NCI-H748 treated with DMSO at 0.1 percent for 48 hours (cell line): ENCODE measurements around the gene YEATS4.

Source experiments
- DNase-seq: peaks from one replicate; lab custom pipeline; 2025; lab: John Stamatoyannopoulos, UW

Gene YEATS4

DNA sequence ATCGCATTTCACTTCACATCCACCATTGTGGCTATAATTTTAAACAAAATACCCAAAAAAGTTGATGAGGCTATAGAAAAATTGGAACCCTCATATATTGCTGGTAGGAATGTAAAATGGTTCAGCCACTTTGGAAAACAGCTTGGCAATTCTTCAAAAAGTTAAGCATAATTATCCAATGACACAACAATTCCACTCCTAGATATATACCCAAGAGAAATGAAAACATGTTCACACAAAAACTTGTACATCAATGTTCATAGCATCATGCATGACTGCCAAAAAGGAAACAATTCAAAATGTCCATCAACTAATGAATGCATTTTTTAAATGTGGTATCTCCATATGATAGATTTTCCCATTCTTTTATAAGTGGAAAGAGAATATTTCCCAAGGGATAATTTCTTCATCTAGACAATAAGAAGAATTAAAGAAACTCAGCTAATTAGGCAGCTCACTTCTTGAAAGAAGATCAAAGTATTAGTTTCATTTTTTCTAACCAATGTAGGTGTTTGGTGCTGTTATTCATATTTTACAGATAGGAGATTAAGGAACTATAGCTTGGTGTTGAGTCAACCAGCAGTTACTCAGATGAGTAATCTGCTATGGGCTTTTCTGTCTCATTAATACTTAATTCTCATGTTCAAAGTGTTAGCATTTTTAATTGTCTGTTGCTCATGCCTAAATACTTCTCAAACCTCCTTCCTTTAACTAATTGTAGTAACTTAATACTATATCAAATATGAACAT, 32.8 kb downstream of the YEATS4 start:
- DNase-seq: no peak

GRCh38 chr12:69396041-69396440, 36.5 kb downstream of the YEATS4 start:
- no peak for DNase-seq

- no peak for DNase-seq
Measured at GRCh38 chr12:69396963-69397362, 37.4 kb downstream of the YEATS4 start.

DNA sequence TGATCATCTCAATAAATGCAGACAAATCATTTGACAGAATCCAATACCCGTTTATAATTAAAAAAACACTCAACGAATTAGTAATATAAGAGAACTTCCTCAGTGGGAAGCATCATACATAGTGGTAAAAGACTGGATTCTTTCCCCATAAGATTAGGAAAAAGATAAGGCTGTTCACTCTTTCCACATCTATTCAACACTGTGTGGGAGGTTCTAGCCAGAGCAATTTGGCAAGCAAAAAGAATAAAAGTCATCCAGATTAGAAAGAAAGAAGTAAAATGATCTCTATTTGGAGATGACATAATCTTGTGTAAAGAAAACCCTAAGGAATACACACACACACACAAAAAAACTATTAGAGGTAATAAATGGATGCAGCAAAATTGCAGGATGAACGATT, 38.4 kb downstream of the YEATS4 start:
- DNase-seq: no peak

DNA sequence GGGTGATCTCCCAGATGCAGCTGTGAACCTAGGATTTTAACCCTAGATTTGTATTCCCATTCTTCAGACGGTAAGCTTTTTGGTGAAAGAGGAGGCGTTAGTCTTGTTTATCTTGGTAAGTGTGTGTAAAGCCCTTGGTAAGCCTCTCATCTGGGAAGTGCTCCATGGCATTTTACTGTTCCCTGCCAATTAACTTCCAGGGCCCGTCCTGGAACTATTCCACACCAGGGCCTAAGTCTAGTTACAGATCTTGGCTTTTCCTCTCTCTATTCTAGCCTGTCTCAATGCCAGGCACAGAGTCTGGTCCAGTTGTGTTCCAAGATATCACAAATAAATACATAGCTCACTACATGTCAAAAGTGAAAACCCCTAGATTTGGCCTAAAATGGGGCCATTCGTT, 42.4 kb downstream of the YEATS4 start:
- no peak for DNase-seq

GRCh38 chr12:69404851-69405565, 45.5 kb downstream of the YEATS4 start:
- no peak for DNase-seq

GRCh38 chr12:69405566-69405865, 46.0 kb downstream of the YEATS4 start:
- no peak for DNase-seq

DNA sequence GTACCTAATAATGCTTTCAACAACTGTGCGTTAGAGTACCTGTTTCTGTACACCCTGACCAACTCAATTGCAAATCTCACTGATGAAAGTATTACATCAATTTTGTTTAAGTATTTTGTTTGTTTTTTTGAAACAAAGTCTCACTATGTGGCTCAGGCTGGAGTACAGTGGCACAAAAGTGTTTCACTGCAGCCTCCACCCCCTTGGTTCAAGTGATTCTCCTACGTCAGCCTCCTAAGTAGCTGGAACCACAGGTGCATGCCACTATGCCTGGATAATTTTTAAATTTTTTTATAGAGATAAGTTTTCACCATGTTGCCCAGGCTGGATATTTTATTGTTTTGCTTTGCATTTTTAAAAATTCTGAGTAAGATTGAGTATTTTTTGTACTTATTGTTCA, 46.7 kb downstream of the YEATS4 start:
- DNase-seq: no peak

- no peak for DNase-seq
Measured at GRCh38 chr12:69410571-69410970, 51.0 kb downstream of the YEATS4 start.

DNA sequence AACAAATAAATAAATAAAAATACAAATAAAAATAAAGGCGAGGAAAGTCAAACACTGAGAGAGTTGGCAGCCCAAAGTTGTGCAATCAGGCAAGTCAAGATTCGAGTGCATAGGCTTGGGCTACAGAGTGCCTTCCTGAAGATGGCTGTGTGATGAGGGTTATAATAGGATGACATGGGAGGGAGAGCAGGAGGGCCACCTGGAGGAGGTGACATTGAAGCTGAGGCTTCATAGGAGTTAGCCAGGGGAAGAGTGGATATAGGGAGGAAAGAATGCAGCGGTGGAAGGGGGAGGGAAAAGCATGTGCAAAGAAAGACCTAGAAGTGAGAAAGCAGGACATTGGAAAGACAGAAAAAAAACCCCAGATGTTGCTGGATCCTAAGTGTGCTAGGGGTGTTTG, 53.1 kb downstream of the YEATS4 start:
- DNase-seq: no peak

DNA sequence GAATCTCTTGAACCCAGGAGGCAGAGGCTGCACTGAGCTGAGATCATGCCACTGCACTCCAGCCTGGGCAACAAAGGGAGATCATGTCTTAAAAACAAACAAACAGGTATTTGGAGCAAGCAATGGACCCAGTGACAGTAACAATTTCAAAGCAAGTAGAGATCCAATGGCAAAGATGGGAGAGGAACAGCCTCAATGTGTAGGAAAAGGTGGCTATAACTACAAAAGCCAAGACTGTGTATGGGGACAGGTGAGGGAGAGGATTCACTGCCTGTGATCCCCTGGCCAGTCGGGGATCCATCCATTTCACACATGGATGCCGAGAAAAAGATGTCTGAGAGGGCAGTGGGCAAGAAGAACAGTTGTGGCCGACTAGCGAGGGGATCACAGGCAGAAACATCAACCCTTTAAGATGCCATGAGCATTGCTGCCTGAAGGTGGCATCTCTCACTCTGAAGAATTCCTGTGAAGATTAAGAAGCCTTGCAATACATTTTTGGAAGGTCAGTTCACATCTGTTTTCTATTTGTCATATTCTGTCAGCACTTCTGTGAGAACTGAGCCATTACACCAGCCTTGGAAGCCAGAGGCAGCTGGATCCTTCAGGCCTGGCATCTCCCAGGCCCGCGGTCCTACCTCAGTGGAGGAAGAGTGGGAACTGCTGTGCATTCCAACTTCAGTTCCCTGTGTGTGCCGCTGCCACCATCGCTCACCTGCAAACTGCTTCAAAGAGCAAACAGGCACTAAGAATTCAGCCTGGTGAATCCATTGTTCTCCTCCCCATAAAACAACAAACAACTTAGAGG, 56.1 kb downstream of the YEATS4 start:
- DNase-seq: no peak

GRCh38 chr12:69417231-69417630, 57.7 kb downstream of the YEATS4 start:
- no peak for DNase-seq

- DNase-seq: no peak
Measured at GRCh38 chr12:69417741-69418167, 58.2 kb downstream of the YEATS4 start.

DNA sequence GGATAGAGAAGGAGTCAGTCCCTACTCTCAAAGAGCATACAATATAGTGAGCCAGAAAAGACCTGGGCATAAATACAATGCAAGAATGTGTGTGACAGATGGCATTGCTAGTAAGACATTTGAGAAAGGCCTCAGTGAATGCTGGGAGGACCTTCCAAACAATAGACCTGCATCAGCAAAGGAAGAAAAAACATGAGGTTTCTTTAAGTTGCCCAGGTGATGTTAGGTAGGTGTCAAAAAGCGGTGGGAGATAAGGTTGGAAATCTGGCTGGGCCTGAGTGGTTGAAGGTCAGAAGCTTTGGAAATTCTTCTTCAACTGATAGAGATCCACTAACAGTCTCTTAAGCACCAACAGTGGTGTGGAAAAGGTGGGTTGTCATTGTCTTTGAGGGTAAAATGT, 60.2 kb downstream of the YEATS4 start:
- DNase-seq: no peak

- DNase-seq: no peak
Measured at GRCh38 chr12:69421548-69421947, 62.0 kb downstream of the YEATS4 start.

DNA sequence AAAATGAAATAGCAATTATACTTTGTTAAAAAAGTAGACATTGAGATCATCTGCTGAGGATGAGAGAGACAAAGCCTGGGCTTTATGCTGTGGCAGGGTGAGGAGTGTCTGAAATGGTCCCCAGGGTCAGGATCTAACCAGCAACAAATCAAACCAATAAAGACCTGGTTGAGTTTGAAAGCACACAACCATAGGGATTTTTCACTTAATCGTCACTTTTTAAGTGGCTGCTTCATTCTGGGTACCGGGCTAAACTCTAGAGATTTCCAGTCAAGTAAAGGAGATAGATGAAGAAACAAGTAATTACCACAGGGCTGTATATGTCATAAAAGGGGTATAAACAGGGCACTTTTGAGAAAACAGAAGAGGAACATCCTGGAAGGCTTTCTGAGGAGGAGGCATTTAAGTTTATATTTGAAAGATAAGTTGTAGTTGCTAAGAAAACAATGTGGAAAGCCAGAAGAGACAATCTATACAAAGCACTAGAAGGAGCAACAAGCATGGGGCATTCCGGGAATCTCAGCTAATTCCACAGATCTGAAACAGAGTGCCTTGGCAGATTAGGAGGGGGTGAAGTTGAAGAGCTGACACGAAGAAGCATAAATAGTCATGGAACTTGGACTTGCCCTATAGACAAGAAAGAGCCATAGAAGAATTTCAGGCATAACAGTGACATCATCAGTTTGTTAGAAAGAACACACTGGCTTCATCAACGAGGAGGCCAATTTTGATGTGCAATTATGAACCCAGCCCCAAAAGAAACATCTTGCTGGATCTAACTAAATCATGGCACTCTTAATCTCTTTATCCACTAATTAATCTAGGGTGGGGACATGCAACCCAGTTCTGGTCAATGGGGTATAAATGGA, 63.7 kb downstream of the YEATS4 start:
- no peak for DNase-seq

- DNase-seq: no peak
Measured at GRCh38 chr12:69425417-69425816, 65.9 kb downstream of the YEATS4 start.

- DNase-seq: no peak
Measured at GRCh38 chr12:69428351-69429073, 69.0 kb downstream of the YEATS4 start.

DNA sequence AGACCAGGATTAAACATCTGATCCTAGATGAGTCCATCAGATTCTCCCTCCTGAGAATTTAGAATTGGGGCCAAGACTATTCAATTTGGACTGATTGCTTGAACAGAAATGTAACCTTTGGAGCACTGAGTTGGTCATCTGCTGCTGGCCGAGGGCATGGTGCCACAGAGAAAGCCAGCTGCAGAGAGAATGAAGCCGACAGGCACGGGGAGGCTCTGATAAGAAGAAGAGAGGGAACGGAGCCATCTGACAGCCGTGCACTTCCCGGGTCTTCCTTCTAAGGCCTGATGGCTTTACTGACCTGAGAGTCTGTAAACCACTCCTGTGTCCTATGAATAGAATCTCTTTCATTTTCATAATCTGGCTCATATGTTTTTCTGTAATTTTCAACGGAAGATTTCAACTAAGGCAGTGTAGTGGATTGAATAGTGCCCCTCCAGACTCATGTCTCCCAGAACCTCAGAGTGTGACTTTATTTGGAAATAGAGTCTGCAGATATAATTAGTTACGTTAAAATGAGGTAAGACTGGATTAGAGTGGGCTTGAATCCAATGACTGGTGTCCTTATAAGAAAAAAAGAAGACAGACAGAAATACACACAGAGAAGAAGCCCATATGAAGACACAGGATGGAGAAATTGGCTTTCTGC, 71.5 kb downstream of the YEATS4 start:
- DNase-seq: no peak

GRCh38 chr12:69431591-69432222, 72.2 kb downstream of the YEATS4 start:
- DNase-seq: no peak
